HG03060 (cell line): ENCODE data around the gene SLC6A11.

Experiments used
- ATAC-seq: cut with Tn5 transposase; IDR thresholded peaks from one replicate; pipeline ENCODE4 v1.9.1; 2021; ENCODE audit warnings: low read depth, moderate number of reproducible peaks; ENCODE audit not compliant: unreplicated experiment

SLC6A11 gene

DNA sequence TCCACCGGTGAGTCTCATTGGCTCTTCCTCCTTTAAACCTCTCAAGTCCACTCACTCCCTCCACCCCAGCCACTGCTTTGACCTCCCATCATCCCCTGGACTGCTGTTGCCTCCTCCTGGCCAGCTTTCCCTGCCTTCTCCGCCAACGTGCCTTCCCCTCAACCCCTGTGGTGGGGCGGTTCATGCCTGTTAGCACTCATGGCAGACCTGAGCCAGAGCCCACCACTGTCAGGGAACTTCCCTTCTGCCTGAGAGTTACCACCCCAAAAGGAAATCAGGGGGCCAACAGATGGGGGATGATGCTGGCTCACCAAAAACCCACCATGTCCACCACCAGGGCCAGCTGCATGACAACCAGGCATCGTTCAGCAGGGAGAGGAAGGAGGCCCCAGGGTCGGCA, 132.3 kb downstream of the SLC6A11 start:
- no peak for ATAC-seq

DNA sequence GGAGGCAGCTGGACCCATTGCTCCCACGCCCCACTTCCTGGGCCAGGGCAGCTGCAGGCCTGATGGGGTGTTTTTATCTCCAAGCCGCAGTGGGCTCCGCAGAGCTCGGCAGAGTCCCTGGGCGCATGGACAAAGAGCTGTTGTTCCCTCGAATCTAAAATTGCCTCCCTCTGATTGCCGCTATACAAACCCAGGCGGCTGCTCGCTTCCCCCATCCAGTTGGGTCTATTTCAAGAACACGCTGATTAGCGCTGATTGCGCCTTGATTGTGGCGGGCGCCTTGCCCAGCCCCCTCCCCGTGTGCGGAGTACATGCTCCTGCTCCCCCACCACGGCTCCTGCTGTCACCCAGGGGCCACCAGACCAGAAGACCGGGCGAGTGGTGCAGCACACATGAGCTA, 133.2 kb downstream of the SLC6A11 start:
- ATAC-seq: no peak

- ATAC-seq: no peak
Measured at GRCh38 chr3:10950476-10951294, 134.7 kb downstream of the SLC6A11 start.

- ATAC-seq: no peak
Measured at GRCh38 chr3:10951295-10951926, 135.4 kb downstream of the SLC6A11 start.

GRCh38 chr3:10952525-10952924, 136.5 kb downstream of the SLC6A11 start:
- ATAC-seq: no peak

- ATAC-seq: no peak
Measured at GRCh38 chr3:10954740-10955139, 138.7 kb downstream of the SLC6A11 start.

DNA sequence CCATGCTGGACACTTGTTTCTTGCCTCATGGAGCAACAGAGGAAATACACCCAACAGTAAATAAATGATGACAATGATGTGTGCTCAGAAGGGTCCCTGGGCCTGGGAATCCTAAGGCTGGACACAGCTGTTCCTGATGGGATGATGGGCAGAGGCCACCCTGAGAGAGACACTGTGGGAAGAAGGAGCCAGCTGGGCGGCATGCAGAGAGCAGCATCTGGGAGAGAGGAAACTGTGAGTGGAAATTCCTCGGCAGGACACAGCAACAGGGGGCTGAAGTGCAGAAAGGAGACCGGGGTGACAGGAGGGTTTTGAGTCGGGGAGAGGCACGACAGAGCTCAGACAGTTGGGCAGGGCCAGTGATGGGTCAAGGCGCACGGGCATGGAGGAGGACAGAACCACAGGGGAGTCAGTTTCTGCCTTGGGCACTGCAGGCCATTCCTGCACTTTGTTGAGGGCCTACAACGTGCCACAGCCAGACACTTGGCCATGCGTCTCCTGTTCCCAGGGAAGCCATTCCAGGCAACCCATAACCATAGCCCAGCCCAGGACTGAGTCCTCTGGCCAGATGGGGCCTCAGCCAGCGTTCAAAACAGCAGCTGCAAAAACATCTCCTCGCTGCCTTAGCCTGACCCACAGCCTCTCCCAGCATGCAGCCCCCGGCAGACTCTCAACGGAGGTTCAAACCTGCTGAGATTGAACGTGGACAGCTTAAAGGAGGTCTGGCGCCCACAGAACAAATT, 139.9 kb downstream of the SLC6A11 start:
- no peak for ATAC-seq

DNA sequence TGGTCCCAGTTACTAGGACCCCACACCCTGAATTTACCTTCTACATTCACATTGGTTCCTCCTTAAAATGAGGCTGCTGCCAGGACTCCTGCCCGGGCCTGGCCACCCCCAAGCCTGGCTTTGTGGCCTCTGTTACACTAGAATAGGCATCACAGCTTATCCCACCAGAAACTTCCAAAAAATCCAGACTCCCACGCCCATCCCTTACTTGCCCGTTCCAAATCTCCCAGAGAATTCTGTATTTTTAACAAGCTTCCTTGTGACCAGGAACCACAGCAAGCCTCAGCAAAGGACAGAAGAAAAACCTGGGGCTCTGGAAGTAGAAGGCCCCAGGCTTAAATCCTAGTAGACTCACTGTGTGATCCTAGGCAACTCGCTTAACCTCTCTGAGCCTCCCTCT, 140.5 kb downstream of the SLC6A11 start:
- ATAC-seq: no peak

GRCh38 chr3:10956986-10957385, 141.0 kb downstream of the SLC6A11 start:
- ATAC-seq: no peak

DNA sequence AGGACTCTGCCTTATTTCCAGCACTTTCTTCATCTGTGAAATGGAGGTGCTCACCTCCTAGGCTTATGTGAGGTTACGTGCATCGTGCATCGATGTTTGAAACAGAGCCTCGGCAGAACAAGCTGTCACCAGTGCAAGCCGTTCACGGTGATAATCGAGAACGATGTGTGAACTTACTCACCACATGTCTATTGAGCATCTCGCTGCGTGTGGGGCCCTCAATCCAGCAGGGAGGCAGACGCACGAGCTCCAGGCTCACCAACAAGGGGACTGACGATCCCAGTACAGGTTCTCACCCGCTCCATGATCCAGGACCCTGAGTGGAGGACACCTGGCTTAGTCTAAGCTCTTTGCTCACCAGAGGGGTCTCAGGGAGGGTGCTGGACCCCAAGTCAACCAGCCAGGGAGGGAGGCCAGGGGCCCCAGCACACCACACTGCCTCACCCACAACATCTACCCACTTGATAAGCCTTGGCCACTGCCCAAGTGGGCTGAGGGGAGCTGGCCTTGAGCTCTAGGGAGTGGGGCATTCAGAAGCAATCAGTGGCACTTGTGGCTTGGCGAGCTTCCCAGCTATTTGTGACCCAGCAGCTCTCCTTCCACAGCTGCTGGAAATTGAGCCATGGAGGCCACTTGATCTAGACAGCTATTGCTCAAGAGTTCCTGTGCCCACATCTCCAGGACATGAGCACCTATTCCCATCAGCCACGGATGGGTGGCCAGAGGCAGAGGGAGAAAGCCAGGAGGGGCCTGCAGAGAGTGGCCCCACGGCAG, 142.1 kb downstream of the SLC6A11 start:
- no peak for ATAC-seq

DNA sequence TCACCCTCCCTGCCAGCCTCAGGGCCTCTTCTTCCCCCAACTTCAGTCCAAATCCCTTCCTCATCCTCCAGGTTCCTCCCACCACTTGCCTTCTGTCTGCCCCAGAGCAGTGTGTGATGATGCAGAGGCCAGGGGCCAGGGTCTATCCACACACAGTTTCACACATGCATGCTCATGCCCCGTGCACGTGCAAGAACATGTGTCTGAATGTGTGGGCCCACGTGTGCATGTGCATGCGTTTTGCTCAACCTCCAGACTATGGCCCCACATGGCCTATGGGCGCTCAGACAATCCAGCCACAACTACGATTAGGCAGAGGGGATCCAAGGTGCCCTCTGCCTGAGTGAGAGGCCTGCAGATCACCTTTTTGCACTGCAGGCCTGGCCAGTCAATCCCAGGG, 144.2 kb downstream of the SLC6A11 start:
- no peak for ATAC-seq

- no peak for ATAC-seq
Measured at GRCh38 chr3:10961921-10962320, 145.9 kb downstream of the SLC6A11 start.

- ATAC-seq: no peak
Measured at GRCh38 chr3:10962481-10963036, 146.5 kb downstream of the SLC6A11 start.

GRCh38 chr3:10964537-10965167, 148.6 kb downstream of the SLC6A11 start:
- no peak for ATAC-seq

GRCh38 chr3:10968401-10968800, 152.4 kb downstream of the SLC6A11 start:
- no peak for ATAC-seq

- no peak for ATAC-seq
Measured at GRCh38 chr3:10970306-10970960, 154.4 kb downstream of the SLC6A11 start.

- no peak for ATAC-seq
Measured at GRCh38 chr3:10972072-10972782, 156.2 kb downstream of the SLC6A11 start.

- no peak for ATAC-seq
Measured at GRCh38 chr3:10973046-10973595, 157.1 kb downstream of the SLC6A11 start.
